ENCODE measurements around the gene PLS3. TPM values are rescaled to one million over a fixed set of nuclear protein-coding genes. Genes with fewer than 3 reads are reported as not detected.

PLS3 gene
- total RNA-seq, 2 donors from 2014 or later: 466 to 474 TPM

DNA sequence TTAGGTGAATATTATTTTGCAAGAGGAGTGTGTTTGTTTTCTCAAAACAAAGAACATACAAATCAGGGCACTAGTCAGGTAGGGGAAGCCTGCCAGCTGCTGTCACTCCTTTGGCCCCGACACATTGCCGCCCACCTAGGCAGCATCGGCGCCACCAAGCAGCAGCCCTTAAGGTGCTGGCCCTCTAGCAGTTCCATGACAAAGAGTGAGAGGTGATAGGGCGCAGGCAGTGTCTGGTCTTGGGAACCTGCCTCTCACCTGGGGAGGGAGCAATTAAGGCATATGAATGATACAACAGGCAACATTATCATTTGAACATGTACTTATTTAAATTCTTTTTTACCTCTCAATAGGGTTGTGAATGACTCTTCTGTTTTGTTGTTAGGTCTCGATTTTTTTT lies 135.1 kb downstream of the PLS3 start:
- Histone ChIP-seq H3K27ac (no peak overlapping the region), H3K4me1 (ENCODE audit: control insufficient read depth in 1 of 2, low read depth in 2 of 2) (no peaks in the 10 kb centered on the region), H3K9me3 (no peaks in the 10 kb centered on the region), H3K27me3 (replicated peaks; ENCODE audit: insufficient read depth) (no peaks in the 10 kb centered on the region), H3K4me3 (no peak overlapping the region), H3K36me3 (no peaks in the 10 kb centered on the region)
- DNase-seq (ENCODE audit: low spot score): no peak
- no peak for ATAC-seq (ENCODE audit: insufficient number of reproducible peaks, low FRiP score, low read depth)
- TF ChIP-seq, protein P1, sequence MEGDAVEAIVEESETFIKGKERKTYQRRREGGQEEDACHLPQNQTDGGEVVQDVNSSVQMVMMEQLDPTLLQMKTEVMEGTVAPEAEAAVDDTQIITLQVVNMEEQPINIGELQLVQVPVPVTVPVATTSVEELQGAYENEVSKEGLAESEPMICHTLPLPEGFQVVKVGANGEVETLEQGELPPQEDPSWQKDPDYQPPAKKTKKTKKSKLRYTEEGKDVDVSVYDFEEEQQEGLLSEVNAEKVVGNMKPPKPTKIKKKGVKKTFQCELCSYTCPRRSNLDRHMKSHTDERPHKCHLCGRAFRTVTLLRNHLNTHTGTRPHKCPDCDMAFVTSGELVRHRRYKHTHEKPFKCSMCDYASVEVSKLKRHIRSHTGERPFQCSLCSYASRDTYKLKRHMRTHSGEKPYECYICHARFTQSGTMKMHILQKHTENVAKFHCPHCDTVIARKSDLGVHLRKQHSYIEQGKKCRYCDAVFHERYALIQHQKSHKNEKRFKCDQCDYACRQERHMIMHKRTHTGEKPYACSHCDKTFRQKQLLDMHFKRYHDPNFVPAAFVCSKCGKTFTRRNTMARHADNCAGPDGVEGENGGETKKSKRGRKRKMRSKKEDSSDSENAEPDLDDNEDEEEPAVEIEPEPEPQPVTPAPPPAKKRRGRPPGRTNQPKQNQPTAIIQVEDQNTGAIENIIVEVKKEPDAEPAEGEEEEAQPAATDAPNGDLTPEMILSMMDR (IDR thresholded peaks at IDR 0.05): no peak

DNA sequence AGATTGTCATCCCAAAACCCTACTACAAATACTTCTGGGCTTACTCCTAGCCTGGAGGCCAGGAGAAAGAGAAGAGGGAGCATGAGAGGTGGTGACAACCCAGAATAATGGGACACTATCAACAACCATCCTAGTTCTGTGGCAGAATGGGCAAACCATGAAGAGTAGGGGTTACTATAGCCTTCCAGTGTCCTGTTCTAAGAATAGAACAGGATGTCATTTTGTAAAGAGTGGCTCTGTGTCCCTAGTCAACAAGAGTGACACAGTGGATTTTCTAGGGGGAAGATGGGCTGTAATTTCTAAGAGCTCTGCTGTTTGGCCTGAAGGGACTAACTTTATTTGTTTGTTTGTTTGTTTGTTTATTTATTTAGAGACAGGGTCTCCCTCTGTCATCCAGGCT lies 136.0 kb downstream of the PLS3 start:
- H3K36me3 ChIP-seq: no peaks in the 10 kb centered on the region
- H3K4me1 ChIP-seq (ENCODE audit: control insufficient read depth in 1 of 2, low read depth in 2 of 2): no peaks in the 10 kb centered on the region
- no peak overlapping the region for H3K27ac ChIP-seq
- H3K4me3 ChIP-seq: no peak overlapping the region
- ATAC-seq (ENCODE audit: insufficient number of reproducible peaks, low FRiP score, low read depth) (no peak), DNase-seq (ENCODE audit: low spot score) (no peak)
- H3K9me3 ChIP-seq: no peaks in the 10 kb centered on the region
- TF ChIP-seq, protein P1 (IDR thresholded peaks at IDR 0.05): no peak
- no peaks in the 10 kb centered on the region for H3K27me3 ChIP-seq (replicated peaks; ENCODE audit: insufficient read depth)

DNA sequence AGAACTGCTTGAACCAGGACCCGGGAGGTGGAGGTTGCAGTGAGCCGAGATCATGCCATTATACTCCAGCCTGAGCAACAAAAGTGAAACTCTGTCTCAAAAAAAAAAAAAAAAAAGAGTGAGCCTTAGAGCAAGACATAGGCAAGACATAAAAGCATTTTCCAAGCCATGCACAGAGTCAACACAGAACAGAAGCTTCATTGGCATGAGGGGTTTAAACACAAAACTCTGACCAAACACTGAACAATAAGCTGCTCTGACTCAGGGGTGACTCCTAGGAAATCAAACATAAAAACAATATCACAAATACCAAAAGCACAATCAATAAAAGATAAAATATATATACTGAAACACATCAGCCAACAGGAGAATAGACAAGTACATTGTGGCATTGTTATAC lies 136.8 kb downstream of the PLS3 start:
- no peaks in the 10 kb centered on the region for H3K36me3 ChIP-seq
- no peak overlapping the region for H3K27ac ChIP-seq
- DNase-seq (ENCODE audit: low spot score) (no peak), ATAC-seq (ENCODE audit: insufficient number of reproducible peaks, low FRiP score, low read depth) (no peak)
- H3K27me3 ChIP-seq (replicated peaks; ENCODE audit: insufficient read depth): no peaks in the 10 kb centered on the region
- no peaks in the 10 kb centered on the region for H3K4me1 ChIP-seq (ENCODE audit: control insufficient read depth in 1 of 2, low read depth in 2 of 2)
- no peaks in the 10 kb centered on the region for H3K9me3 ChIP-seq
- H3K4me3 ChIP-seq: no peak overlapping the region
- TF ChIP-seq, protein P1 (IDR thresholded peaks at IDR 0.05): no peak
